ENCODE measurements around the gene COPS7A. TPM values are rescaled to one million over a fixed set of nuclear protein-coding genes. Genes with fewer than 3 reads are reported as not detected.
A peak's percentile ranks its signal among the peaks of the same experiment; 100 is the strongest.

COPS7A gene
- total and polyA plus RNA-seq, 9 donors = 36.4 to 74.8 (median 48.4) TPM

DNA sequence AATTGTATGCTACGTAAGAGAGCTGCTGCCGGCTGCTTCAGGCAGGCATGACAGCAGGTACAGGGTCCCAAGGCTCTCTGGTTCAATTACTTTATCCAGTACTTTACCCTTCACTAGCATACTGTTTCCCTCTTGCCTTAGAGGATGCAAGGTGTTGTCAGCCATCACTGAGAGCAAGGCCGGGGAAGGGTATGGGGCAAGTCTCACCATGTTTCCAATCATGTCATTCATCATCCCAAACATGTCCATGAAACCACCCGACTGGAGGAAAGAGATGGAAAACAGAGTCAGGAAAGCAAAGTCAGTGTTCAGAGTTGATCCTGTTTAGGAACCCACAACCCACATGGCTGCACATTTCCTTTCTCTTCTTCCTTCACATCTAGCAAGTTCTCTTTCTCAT lies 26.7 kb downstream of the COPS7A start:
- no peak overlapping the region for H3K4me3 ChIP-seq
- TF ChIP-seq, protein P1, sequence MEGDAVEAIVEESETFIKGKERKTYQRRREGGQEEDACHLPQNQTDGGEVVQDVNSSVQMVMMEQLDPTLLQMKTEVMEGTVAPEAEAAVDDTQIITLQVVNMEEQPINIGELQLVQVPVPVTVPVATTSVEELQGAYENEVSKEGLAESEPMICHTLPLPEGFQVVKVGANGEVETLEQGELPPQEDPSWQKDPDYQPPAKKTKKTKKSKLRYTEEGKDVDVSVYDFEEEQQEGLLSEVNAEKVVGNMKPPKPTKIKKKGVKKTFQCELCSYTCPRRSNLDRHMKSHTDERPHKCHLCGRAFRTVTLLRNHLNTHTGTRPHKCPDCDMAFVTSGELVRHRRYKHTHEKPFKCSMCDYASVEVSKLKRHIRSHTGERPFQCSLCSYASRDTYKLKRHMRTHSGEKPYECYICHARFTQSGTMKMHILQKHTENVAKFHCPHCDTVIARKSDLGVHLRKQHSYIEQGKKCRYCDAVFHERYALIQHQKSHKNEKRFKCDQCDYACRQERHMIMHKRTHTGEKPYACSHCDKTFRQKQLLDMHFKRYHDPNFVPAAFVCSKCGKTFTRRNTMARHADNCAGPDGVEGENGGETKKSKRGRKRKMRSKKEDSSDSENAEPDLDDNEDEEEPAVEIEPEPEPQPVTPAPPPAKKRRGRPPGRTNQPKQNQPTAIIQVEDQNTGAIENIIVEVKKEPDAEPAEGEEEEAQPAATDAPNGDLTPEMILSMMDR (IDR thresholded peaks at IDR 0.05) = no peak
- TF ChIP-seq POLR2A (IDR thresholded peaks at IDR 0.05) (no peak), EP300 (IDR thresholded peaks at IDR 0.05) (no peak)
- intact Hi-C loops (cut with DNase I) = loop anchor here in 2 of 4 donors (5.0 kb wide), 1 partner anchor 77 kb away; the partner anchor contains the start of gene P3H3 (in 2 of the 2)
- no peak overlapping the region for H3K27ac ChIP-seq
- H3K4me1 ChIP-seq (ENCODE audit: insufficient read depth) = peaks cover 7% of the 10 kb centered on the region
- 76 to 79% (median 78%) methylated on average over 4 of the region's 4 CpGs for WGBS, 3 donors
- no peaks in the 10 kb centered on the region for H3K9me3 ChIP-seq
- H3K36me3 ChIP-seq = no peaks in the 10 kb centered on the region
- DNase-seq = no peak
- no peaks in the 10 kb centered on the region for H3K27me3 ChIP-seq

DNA sequence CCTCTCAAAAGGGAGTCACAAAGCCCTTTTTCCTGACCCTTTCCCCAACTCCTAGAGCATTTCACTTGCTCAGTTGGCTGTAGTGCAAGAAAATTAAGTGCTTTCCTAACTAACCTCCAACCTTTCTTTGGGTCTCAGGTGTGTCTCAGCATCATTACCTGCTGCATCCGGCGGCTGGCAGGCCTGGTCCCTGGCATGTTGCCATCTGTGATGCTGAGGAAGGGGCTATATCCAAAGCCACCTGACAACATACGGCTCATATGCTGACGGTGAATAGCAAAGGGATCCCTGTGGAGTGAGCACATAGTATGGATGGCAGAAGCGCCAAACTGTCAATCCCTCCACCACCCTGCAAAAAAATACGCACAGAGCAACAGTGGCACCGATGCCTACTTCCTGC lies 27.9 kb downstream of the COPS7A start:
- 59 to 66% (median 64%) methylated on average over 7 of the region's 7 CpGs for WGBS, 3 donors
- Histone ChIP-seq H3K27me3 (no peaks in the 10 kb centered on the region), H3K27ac (peak overlapping the region; percentile 96 to 100), H3K36me3 (no peaks in the 10 kb centered on the region), H3K4me3 (no peak overlapping the region), H3K4me1 (ENCODE audit: insufficient read depth) (peaks cover 7% of the 10 kb centered on the region), H3K9me3 (no peaks in the 10 kb centered on the region)
- peak in 3 of 5 donors; percentile 43 to 66 (median 51) for DNase-seq
- TF ChIP-seq POLR2A (IDR thresholded peaks at IDR 0.05) (no peak), EP300 (IDR thresholded peaks at IDR 0.05) (no peak)
- TF ChIP-seq, protein P1 (IDR thresholded peaks at IDR 0.05) = no peak
- intact Hi-C loops (cut with DNase I) = loop anchor here in 2 of 4 donors (2.0 to 5.0 kb wide), 2 partner anchors 15 to 76 kb away; partner anchors contain the start of genes P3H3 (in 2 of the 2) and PTMS (in 2 of the 2)

DNA sequence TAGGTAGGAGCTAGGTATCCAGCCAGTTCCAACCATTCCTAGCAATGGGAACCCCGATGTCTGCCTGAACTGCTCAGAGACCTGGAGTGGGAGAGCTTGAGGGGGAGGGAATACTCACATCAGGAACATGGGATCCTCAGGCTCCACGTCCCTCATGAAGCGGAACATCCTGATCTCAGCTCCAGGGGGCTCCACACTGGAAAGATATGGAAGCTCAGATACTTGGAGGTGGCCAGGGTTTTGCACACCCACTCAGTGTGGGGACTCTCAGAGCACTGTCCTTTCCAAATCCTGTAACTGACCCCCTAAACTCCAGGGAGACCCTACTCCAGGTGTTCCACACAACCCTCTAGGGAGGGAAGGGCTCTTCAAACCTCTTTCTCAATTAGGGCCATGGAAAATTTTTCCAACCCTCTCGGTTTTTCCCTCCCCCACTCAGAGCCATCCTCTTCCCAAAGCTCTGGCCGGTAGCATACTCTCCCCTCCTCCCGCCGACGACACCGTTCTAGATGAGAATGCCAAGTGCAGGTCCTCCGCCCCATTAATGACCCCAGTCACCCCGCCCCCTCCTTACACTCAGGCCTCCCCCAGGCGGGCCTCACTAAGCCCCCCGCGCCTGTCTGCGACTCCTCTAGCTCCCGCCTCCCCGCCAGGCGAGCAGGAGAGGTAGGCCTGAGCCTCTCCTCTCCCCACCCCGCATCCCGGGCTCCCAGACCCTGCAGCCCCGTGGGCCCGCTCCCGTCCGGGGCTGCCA lies 28.5 kb downstream of the COPS7A start:
- TF ChIP-seq, protein P1 (IDR thresholded peaks at IDR 0.05) = no peak
- TF ChIP-seq EP300 (IDR thresholded peaks at IDR 0.05) (no peak), POLR2A (IDR thresholded peaks at IDR 0.05) (no peak)

DNA sequence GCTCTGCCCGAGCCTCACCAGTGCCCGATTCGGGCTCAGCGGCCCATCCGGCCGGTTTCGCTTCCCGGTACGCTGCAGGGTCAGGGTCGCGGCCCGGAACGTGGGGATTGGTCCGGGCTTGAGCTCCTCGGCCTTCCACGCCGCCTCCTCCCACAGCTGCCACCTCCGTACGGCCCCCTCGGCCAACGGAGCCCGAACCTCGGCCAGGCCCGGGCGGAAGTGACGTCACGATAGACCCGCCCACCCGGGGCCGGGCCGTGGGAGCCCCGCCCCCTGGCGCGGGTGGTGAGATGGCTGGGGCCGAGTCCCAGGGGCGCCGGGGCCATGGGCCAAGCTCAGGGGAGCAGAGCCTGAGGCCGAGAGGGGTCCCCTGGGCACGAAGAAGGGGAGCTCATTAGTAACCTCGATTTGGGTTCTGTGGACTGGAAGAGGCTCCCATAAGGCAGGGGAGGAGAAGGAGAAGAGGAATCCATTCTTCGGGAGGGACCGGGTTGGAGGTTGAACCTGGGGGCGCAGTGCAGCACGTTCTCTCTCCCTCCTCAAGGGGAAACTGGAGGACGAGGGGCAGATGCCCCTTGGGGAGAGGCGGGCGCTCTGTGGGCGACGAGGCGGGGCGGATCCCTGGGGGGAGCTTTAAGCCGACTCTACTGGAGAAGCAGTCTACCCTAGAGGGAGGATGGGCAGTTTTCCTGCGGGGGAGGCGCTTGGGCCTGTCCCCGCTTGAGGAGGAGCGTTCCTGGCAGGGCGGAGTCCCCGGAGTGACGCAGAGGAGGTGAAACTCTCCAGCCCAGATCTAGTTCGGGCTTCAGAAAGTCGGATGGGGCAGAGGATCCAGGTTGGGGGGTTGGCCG lies 29.3 kb downstream of the COPS7A start, which contains the start of gene MLF2:
MLF2 (minus strand) TSS at position 221 of the 851 bp plus-strand sequence. CDS start 807 bp downstream, outside the sequence.
- WGBS, 3 donors = 0% methylated on average over 43 to 62 of the region's 62 CpGs
- intact Hi-C loops (cut with DNase I) = loop anchor here in 2 of 4 donors (1.0 to 5.0 kb wide), 3 partner anchors 14 to 74 kb away; partner anchors contain the start of genes P3H3 (in 2 of the 2) and PTMS (in 2 of the 2)
- no peaks in the 10 kb centered on the region for H3K36me3 ChIP-seq
- no peaks in the 10 kb centered on the region for H3K27me3 ChIP-seq
- peak within 1 kb of the TSS; percentile 96 to 100 for H3K27ac ChIP-seq
- peak; percentile 99 for DNase-seq
- H3K9me3 ChIP-seq = no peaks in the 10 kb centered on the region
- TF ChIP-seq EP300 (IDR thresholded peaks at IDR 0.05) = peak; percentile 66
- TF ChIP-seq, protein P1 (IDR thresholded peaks at IDR 0.05) = peak; percentile 13 to 98 (median 96)
- TF ChIP-seq POLR2A (IDR thresholded peaks at IDR 0.05) = peak; percentile 98
- H3K4me3 ChIP-seq = peak within 1 kb of the TSS; percentile 76
- H3K4me1 ChIP-seq (ENCODE audit: insufficient read depth) = peaks cover 7% of the 10 kb centered on the region

More for the DNA sequence above, 28.5 kb downstream of the COPS7A start:
- intact Hi-C loops (cut with DNase I) = loop anchor here in 2 of 4 donors (2.0 to 5.0 kb wide), 2 partner anchors 14 to 75 kb away; partner anchors contain the start of genes P3H3 (in 2 of the 2) and PTMS (in 2 of the 2)
- H3K4me3 ChIP-seq = peak overlapping the region; percentile 76
- H3K36me3 ChIP-seq = no peaks in the 10 kb centered on the region
- H3K27ac ChIP-seq = peak overlapping the region; percentile 96 to 100
- H3K9me3 ChIP-seq = no peaks in the 10 kb centered on the region
- peaks cover 7% of the 10 kb centered on the region for H3K4me1 ChIP-seq (ENCODE audit: insufficient read depth)
- 2 to 3% (median 2%) methylated on average over 23 to 24 of the region's 24 CpGs for WGBS, 3 donors
- peak in 1 of 5 donors; percentile 68 for DNase-seq
- no peaks in the 10 kb centered on the region for H3K27me3 ChIP-seq
